Neural cell (in vitro differentiated cells): ENCODE results near the gene POMGNT2.

Source experiments
- EP300 ChIP-seq: fragments of 450-650 bp; conservative IDR thresholded peaks from 2 replicates; pipeline ENCODE4 v1.6.1; 2014; ENCODE audit warnings: antibody characterized with exemption, mild to moderate bottlenecking, moderate library complexity; ENCODE audit not compliant: poor library complexity, severe bottlenecking
- EZH2 ChIP-seq: fragments of 200-600, 300-800 bp; shearing (Covaris generic), sonication (generic); IDR thresholded peaks from 2 replicates; pipeline ENCODE4 v1.6.1; 2014; ENCODE audit warnings: antibody characterized with exemption, low read length, borderline replicate concordance, mild to moderate bottlenecking; ENCODE audit not compliant: insufficient read depth, poor library complexity, severe bottlenecking
- MXI1 ChIP-seq: fragments of 450-650 bp; conservative IDR thresholded peaks from 2 replicates; pipeline ENCODE4 v1.6.1; 2014; ENCODE audit warnings: antibody characterized with exemption, mild to moderate bottlenecking; ENCODE audit not compliant: poor library complexity, severe bottlenecking
- POLR2AphosphoS5 ChIP-seq: IDR thresholded peaks from 2 replicates; pipeline ENCODE4 v1.6.1; 2012
- RAD21 ChIP-seq: fragments of 450-650 bp; conservative IDR thresholded peaks from 2 replicates; pipeline ENCODE4 v1.6.1; 2014; ENCODE audit warnings: antibody characterized with exemption, mild to moderate bottlenecking, moderate library complexity
- SMC3 ChIP-seq: fragments of 450-650 bp; conservative IDR thresholded peaks from 2 replicates; pipeline ENCODE4 v1.6.1; 2014; ENCODE audit warnings: antibody characterized with exemption, mild to moderate bottlenecking, moderate library complexity; ENCODE audit not compliant: poor library complexity
- TAF1 ChIP-seq: IDR thresholded peaks from 2 replicates; pipeline ENCODE4 v1.6.1; 2012; ENCODE audit warnings: low read depth
- TF ChIP-seq, protein P1 (sequence below): fragments of 450-650 bp; IDR thresholded peaks from 2 replicates; pipeline ENCODE4 v1.5.1; 2014; ENCODE audit warnings: antibody characterized with exemption, mild to moderate bottlenecking, moderate library complexity; ENCODE audit not compliant: poor library complexity, severe bottlenecking
- TF ChIP-seq, protein P2 (sequence below): IDR thresholded peaks from 2 replicates; pipeline ENCODE4 v1.6.1; 2012; ENCODE audit warnings: borderline replicate concordance

DNA sequence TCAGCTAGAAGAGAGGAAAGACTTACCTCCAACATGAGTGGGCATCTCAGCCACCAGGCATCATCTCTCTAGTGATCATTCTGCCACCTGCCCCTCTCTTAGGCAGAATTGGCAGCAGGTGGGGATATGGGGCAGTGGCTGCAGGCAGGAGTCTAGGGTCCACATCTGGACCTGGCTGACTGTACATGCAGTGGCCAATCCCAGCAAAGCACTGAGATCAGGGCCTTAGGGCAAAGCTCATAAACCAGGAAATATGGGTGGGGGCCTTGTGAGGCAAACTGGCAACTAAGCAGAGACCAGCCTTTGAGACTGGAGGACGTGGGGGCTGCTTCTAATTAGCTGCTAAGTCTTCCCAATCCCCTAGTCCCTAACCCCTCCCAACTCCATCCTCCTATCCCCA is 12.9 kb downstream of the POMGNT2 start:
- no peak for TF ChIP-seq RAD21
- TF ChIP-seq, protein P1, sequence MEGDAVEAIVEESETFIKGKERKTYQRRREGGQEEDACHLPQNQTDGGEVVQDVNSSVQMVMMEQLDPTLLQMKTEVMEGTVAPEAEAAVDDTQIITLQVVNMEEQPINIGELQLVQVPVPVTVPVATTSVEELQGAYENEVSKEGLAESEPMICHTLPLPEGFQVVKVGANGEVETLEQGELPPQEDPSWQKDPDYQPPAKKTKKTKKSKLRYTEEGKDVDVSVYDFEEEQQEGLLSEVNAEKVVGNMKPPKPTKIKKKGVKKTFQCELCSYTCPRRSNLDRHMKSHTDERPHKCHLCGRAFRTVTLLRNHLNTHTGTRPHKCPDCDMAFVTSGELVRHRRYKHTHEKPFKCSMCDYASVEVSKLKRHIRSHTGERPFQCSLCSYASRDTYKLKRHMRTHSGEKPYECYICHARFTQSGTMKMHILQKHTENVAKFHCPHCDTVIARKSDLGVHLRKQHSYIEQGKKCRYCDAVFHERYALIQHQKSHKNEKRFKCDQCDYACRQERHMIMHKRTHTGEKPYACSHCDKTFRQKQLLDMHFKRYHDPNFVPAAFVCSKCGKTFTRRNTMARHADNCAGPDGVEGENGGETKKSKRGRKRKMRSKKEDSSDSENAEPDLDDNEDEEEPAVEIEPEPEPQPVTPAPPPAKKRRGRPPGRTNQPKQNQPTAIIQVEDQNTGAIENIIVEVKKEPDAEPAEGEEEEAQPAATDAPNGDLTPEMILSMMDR: no peak
- TF ChIP-seq, protein P2, sequence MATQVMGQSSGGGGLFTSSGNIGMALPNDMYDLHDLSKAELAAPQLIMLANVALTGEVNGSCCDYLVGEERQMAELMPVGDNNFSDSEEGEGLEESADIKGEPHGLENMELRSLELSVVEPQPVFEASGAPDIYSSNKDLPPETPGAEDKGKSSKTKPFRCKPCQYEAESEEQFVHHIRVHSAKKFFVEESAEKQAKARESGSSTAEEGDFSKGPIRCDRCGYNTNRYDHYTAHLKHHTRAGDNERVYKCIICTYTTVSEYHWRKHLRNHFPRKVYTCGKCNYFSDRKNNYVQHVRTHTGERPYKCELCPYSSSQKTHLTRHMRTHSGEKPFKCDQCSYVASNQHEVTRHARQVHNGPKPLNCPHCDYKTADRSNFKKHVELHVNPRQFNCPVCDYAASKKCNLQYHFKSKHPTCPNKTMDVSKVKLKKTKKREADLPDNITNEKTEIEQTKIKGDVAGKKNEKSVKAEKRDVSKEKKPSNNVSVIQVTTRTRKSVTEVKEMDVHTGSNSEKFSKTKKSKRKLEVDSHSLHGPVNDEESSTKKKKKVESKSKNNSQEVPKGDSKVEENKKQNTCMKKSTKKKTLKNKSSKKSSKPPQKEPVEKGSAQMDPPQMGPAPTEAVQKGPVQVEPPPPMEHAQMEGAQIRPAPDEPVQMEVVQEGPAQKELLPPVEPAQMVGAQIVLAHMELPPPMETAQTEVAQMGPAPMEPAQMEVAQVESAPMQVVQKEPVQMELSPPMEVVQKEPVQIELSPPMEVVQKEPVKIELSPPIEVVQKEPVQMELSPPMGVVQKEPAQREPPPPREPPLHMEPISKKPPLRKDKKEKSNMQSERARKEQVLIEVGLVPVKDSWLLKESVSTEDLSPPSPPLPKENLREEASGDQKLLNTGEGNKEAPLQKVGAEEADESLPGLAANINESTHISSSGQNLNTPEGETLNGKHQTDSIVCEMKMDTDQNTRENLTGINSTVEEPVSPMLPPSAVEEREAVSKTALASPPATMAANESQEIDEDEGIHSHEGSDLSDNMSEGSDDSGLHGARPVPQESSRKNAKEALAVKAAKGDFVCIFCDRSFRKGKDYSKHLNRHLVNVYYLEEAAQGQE: no peak
- no peak for TF ChIP-seq EP300
- no peak for TF ChIP-seq POLR2AphosphoS5
- no peak for TF ChIP-seq EZH2
- TF ChIP-seq TAF1: no peak
- no peak for TF ChIP-seq MXI1
- no peak for TF ChIP-seq SMC3
